Pancreas (tissue), 10 donors: ENCODE results near the gene MGST2. TPM values are rescaled to one million over a fixed set of nuclear protein-coding genes. Genes with fewer than 3 reads are reported as not detected.

ENCODE experiments used
- ATAC-seq, 4 donors: fragments of 200-7000 bp; cut with Tn5 transposase; one replicate each; pipeline versions ENCODE4 v1.8.0 to v1.9.1; 2020; ENCODE audit warnings: mild to moderate bottlenecking in 4 of 4, moderate library complexity in 4 of 4
- DNase-seq, 6 donors: peaks; one replicate each; pipeline ENCODE4 v3.0.0-alpha.2; 2020
- FAIRE-seq: peaks from 2 replicates; lab custom pipeline; 2012; peaks lifted over from hg19 to GRCh38; lab: Jason Lieb, UNC
- H3K27ac ChIP-seq, 4 donors: fragments of 200-600 bp; sonication (generic); 1 replicate in 3 of 4; 2 replicates in 1 of 4; pipeline versions ENCODE4 v1.5.0 to v1.8.0; 2020
- H3K27me3 ChIP-seq, 4 donors: fragments of 200-600 bp; one replicate each; pipeline ENCODE4 v1.8.0; 2021
- H3K36me3 ChIP-seq, 3 donors: fragments of 200-600 bp; sonication (generic) in 1 of 3; one replicate each; pipeline versions ENCODE4 v1.5.0 to v1.8.0; 2020 to 2021
- H3K4me1 ChIP-seq, 3 donors: fragments of 200-600 bp; one replicate each; pipeline ENCODE4 v1.8.0; 2021
- H3K4me3 ChIP-seq, 4 donors: fragments of 200-600 bp; sonication (generic) in 2 of 4; one replicate each; pipeline versions ENCODE4 v1.5.0 to v1.8.0; 2020 to 2021
- H3K9me3 ChIP-seq, 4 donors: fragments of 200-600 bp; one replicate each; pipeline ENCODE4 v1.8.0; 2021
- CTCF ChIP-seq, 4 donors: fragments of 200-600 bp; sonication (generic) in 3 of 4; IDR thresholded peaks; one replicate each; pipeline versions ENCODE4 v1.5.0 to v1.8.0; 2021; ENCODE audit warnings: antibody characterized with exemption in 4 of 4
- WGBS, 2 donors: extraction: QIAGEN DNeasy Blood & Tissue Kit; methylation state at CpG; one replicate each; pipeline ENCODE4 v1.1.7; 2013; 5-methylcytosine and 5-hydroxymethylcytosine counted together
- intact Hi-C, 3 donors: fragments of 100-400 bp; cut with DNase I; formaldehyde crosslinking; loops; one replicate each; pipeline versions ENCODE4 v1.11.1 to v1.14.2; 2022
- polyA plus RNA-seq, 2 donors: library from polyadenylated mRNA; stranded (reverse); fragments of 200-250 nt; gene quantifications; one replicate each; pipeline ENCODE4 v1.2.3, GENCODE V29; 2013
- total RNA-seq, 6 donors: library from RNA; stranded (reverse); fragmentation: NEBNext Ultra II Directional in 4 of 6; extraction: Animal tissue kit (Norgen Biotek cat#: 25700) in 4 of 6; gene quantifications; one replicate each; pipeline versions ENCODE4 v1.2.1 to v1.2.4, GENCODE V29; 2021 to 2023
- donor health status: healthy with polysubstance abuse.
- donor health status: DM: no; HTN: no; CAD: no; lungs with moderate emphysema.
- donor health status: DM: no; HTN: no; CAD: no.
- donor health status: control.
- donor health status: control.
- donor health status: Bipolar disorder and iron deficiency.
- donor health status: DM: yes; HTN: yes; CAD: no.
- donor health status: DM: no; HTN: no; CAD: no.
- donor health status: DM: no; HTN: no; CAD: no.
- donor health status: DM: yes; HTN: yes; CAD: no.

Gene MGST2
- total and polyA plus RNA-seq, 8 donors, result 23.9 to 60.8 (median 33.2) TPM

- 87 to 93% methylated on average over 5 of the region's 5 CpGs for WGBS, 2 donors
- H3K4me3 ChIP-seq, result no peak overlapping the region
- H3K36me3 ChIP-seq, result no peaks in the 10 kb centered on the region
- DNase-seq, result no peak
- no peaks in the 10 kb centered on the region for H3K27me3 ChIP-seq
- peak overlapping the region in 1 of 4 donors; percentile 80 for H3K27ac ChIP-seq
- no peak for FAIRE-seq
- peaks cover 19 to 31% (median 30%) of the 10 kb centered on the region in 3 donors for H3K4me1 ChIP-seq
- no peak for TF ChIP-seq CTCF (IDR thresholded peaks at IDR 0.05)
- no peak for ATAC-seq
- intact Hi-C loops, result loop anchor here in 1 of 3 donors (10.0 kb wide), 1 partner anchor 519 kb away; no protein-coding TSS in a partner anchor
- no peaks in the 10 kb centered on the region for H3K9me3 ChIP-seq
Measured at GRCh38 chr4:139736274-139736660, 70.6 kb downstream of the MGST2 start.

- DNase-seq (no peak), ATAC-seq (no peak), FAIRE-seq (no peak)
- no peak overlapping the region for H3K27ac ChIP-seq
- 91 to 93% methylated on average over 2 of the region's 2 CpGs for WGBS, 2 donors
- intact Hi-C loops, result loop anchor here in 1 of 3 donors (10.0 kb wide), 1 partner anchor 518 kb away; no protein-coding TSS in a partner anchor
- no peaks in the 10 kb centered on the region for H3K27me3 ChIP-seq
- H3K4me3 ChIP-seq, result no peak overlapping the region
- no peaks in the 10 kb centered on the region for H3K36me3 ChIP-seq
- TF ChIP-seq CTCF (IDR thresholded peaks at IDR 0.05), result no peak
- H3K4me1 ChIP-seq, result peaks cover 19 to 31% (median 30%) of the 10 kb centered on the region in 3 donors
- H3K9me3 ChIP-seq, result no peaks in the 10 kb centered on the region
Measured at GRCh38 chr4:139736661-139737060, 71.0 kb downstream of the MGST2 start.

GRCh38 chr4:139738846-139739613, 73.4 kb downstream of the MGST2 start:
- peaks cover 6 to 20% (median 10%) of the 10 kb centered on the region in 3 donors for H3K4me1 ChIP-seq
- H3K36me3 ChIP-seq, result no peaks in the 10 kb centered on the region
- 71 to 76% methylated on average over 2 of the region's 2 CpGs for WGBS, 2 donors
- FAIRE-seq (no peak), DNase-seq (no peak), ATAC-seq (no peak)
- no peaks in the 10 kb centered on the region for H3K27me3 ChIP-seq
- no peaks in the 10 kb centered on the region for H3K9me3 ChIP-seq
- TF ChIP-seq CTCF (IDR thresholded peaks at IDR 0.05), result no peak
- H3K27ac ChIP-seq, result peak overlapping the region in 2 of 4 donors; percentile 45 to 81
- intact Hi-C loops, result loop anchor here in 1 of 3 donors (10.0 kb wide), 1 partner anchor 516 kb away; no protein-coding TSS in a partner anchor
- no peak overlapping the region for H3K4me3 ChIP-seq

- H3K4me1 ChIP-seq, result peaks cover 6 to 15% (median 9%) of the 10 kb centered on the region in 3 donors
- DNase-seq (no peak), FAIRE-seq (no peak), ATAC-seq (peak; percentile 44 to 65 (median 60))
- no peak for TF ChIP-seq CTCF (IDR thresholded peaks at IDR 0.05)
- H3K36me3 ChIP-seq, result no peaks in the 10 kb centered on the region
- WGBS, 2 donors, result 27 to 31% methylated on average over 5 of the region's 5 CpGs
- intact Hi-C loops, result no loop called here
- no peaks in the 10 kb centered on the region for H3K27me3 ChIP-seq
- H3K27ac ChIP-seq, result peak overlapping the region; percentile 19 to 81 (median 59)
- H3K9me3 ChIP-seq, result no peaks in the 10 kb centered on the region
- no peak overlapping the region for H3K4me3 ChIP-seq
Measured at GRCh38 chr4:139740121-139740520, 74.5 kb downstream of the MGST2 start.
